ENCODE results near the gene DCN. TPM values are rescaled to one million over a fixed set of nuclear protein-coding genes. Genes with fewer than 3 reads are reported as not detected.

Gene DCN
- total RNA-seq, 4 donors from 2014 or later: 1,699 to 4,675 (median 2,258) TPM

GRCh38 chr12:91171476-91171875 lies 11.1 kb downstream of the DCN start:
- Histone ChIP-seq H3K36me3 (no peaks in the 10 kb centered on the region), H3K4me3 (no peak overlapping the region), H3K27ac (peak overlapping the region; percentile 39 to 97), H3K27me3 (no peaks in the 10 kb centered on the region), H3K9me3 (no peaks in the 10 kb centered on the region), H3K4me1 (peaks cover 0 to 5% of the 10 kb centered on the region in 2 donors)
- no peak for TF ChIP-seq POLR2A (IDR thresholded peaks at IDR 0.05)
- no peak for TF ChIP-seq CTCF (IDR thresholded peaks at IDR 0.05)
- intact Hi-C loops (cut with DNase I; ENCODE audit: low total_unique reads): no loop called here
- DNase-seq: no peak

GRCh38 chr12:91163116-91163515 lies 19.5 kb downstream of the DCN start:
- TF ChIP-seq CTCF (IDR thresholded peaks at IDR 0.05) (no peak), POLR2A (IDR thresholded peaks at IDR 0.05) (no peak)
- intact Hi-C loops (cut with DNase I; ENCODE audit: low total_unique reads): no loop called here
- Histone ChIP-seq H3K27ac (no peak overlapping the region), H3K4me1 (peaks cover 0 to 5% of the 10 kb centered on the region in 2 donors), H3K9me3 (no peaks in the 10 kb centered on the region), H3K4me3 (no peak overlapping the region), H3K36me3 (no peaks in the 10 kb centered on the region), H3K27me3 (no peaks in the 10 kb centered on the region)
- DNase-seq: no peak

- DNase-seq: no peak
- Histone ChIP-seq H3K27me3 (no peaks in the 10 kb centered on the region), H3K27ac (peak overlapping the region in 1 of 2 donors; percentile 40), H3K4me1 (peaks cover 0 to 5% of the 10 kb centered on the region in 2 donors), H3K9me3 (no peaks in the 10 kb centered on the region), H3K4me3 (peak overlapping the region in 1 of 2 donors; percentile 3), H3K36me3 (no peaks in the 10 kb centered on the region)
- TF ChIP-seq POLR2A (IDR thresholded peaks at IDR 0.05) (no peak), CTCF (IDR thresholded peaks at IDR 0.05) (no peak)
- intact Hi-C loops (cut with DNase I; ENCODE audit: low total_unique reads): no loop called here
These were observed 21.6 kb downstream of the DCN start for GRCh38 chr12:91161009-91161408.

- intact Hi-C loops (cut with DNase I; ENCODE audit: low total_unique reads): no loop called here
- no peak for TF ChIP-seq CTCF (IDR thresholded peaks at IDR 0.05)
- no peak for TF ChIP-seq POLR2A (IDR thresholded peaks at IDR 0.05)
- Histone ChIP-seq H3K27ac (peak overlapping the region in 1 of 2 donors; percentile 22), H3K4me1 (peaks cover 0 to 9% of the 10 kb centered on the region in 2 donors), H3K36me3 (no peaks in the 10 kb centered on the region), H3K4me3 (no peak overlapping the region), H3K9me3 (no peaks in the 10 kb centered on the region), H3K27me3 (no peaks in the 10 kb centered on the region)
- no peak for DNase-seq
These were observed 26.6 kb downstream of the DCN start for GRCh38 chr12:91155990-91156389.

GRCh38 chr12:91154131-91154530 lies 28.5 kb downstream of the DCN start:
- Histone ChIP-seq H3K4me1 (peaks cover 0 to 5% of the 10 kb centered on the region in 2 donors), H3K36me3 (no peaks in the 10 kb centered on the region), H3K27me3 (no peaks in the 10 kb centered on the region), H3K27ac (no peak overlapping the region), H3K4me3 (no peak overlapping the region), H3K9me3 (no peaks in the 10 kb centered on the region)
- DNase-seq: no peak
- TF ChIP-seq CTCF (IDR thresholded peaks at IDR 0.05) (no peak), POLR2A (IDR thresholded peaks at IDR 0.05) (no peak)
- intact Hi-C loops (cut with DNase I; ENCODE audit: low total_unique reads): no loop called here
